Stomach (tissue), 4 donors: ENCODE results near the gene TMEM54.

Source experiments
- POLR2A ChIP-seq, 4 donors: fragments of 450-650 bp; IDR thresholded peaks; one replicate each; pipeline ENCODE4 v1.6.1; 2016; ENCODE audit warnings: antibody characterized with exemption in 4 of 4, control low read depth in 2 of 4, mild to moderate bottlenecking in 1 of 4, moderate library complexity in 1 of 4
- POLR2AphosphoS5 ChIP-seq, 3 donors: sonication (generic); formaldehyde crosslinking; IDR thresholded peaks; one replicate each; pipeline ENCODE4 v1.6.1; 2016; ENCODE audit warnings: antibody characterized with exemption in 3 of 3
- TF ChIP-seq, protein P1 (sequence below), 7 experiments: fragments of 450-650 bp in 4 of 7; fragments of 200-600 bp in 3 of 7; sonication (generic) in 3 of 7; IDR thresholded peaks; one replicate each; pipeline ENCODE4 v1.5.1; 2016 to 2019; ENCODE audit warnings: antibody characterized with exemption in 7 of 7, control low read depth in 2 of 7, mild to moderate bottlenecking in 1 of 7

DNA sequence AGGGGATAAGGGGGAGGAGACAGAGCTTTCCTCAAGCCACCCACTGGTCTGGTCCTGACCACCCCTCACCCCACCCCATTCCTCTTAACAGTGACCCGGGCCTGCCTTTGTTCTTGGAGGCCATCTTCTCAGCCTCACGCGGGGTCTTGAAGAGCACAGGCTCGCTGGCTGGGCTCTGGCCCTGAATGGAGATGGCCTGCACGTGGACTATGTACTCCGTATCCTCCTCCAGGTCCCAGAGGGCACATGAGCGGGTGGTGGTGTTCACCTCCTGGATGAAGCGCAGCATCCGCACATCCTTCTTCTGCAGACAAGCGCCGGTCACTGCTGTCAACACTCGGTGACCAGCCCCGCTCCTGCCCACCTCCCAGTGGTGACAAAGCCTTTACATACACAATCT is 33.1 kb downstream of the TMEM54 start:
- TF ChIP-seq POLR2AphosphoS5 (IDR thresholded peaks at IDR 0.05) = no peak
- TF ChIP-seq, protein P1, sequence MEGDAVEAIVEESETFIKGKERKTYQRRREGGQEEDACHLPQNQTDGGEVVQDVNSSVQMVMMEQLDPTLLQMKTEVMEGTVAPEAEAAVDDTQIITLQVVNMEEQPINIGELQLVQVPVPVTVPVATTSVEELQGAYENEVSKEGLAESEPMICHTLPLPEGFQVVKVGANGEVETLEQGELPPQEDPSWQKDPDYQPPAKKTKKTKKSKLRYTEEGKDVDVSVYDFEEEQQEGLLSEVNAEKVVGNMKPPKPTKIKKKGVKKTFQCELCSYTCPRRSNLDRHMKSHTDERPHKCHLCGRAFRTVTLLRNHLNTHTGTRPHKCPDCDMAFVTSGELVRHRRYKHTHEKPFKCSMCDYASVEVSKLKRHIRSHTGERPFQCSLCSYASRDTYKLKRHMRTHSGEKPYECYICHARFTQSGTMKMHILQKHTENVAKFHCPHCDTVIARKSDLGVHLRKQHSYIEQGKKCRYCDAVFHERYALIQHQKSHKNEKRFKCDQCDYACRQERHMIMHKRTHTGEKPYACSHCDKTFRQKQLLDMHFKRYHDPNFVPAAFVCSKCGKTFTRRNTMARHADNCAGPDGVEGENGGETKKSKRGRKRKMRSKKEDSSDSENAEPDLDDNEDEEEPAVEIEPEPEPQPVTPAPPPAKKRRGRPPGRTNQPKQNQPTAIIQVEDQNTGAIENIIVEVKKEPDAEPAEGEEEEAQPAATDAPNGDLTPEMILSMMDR (IDR thresholded peaks at IDR 0.05) = no peak
- no peak for TF ChIP-seq POLR2A (IDR thresholded peaks at IDR 0.05)
